H1 (cell line): ENCODE data around the gene PLXNA4. TPM values are rescaled to one million over a fixed set of nuclear protein-coding genes. Genes with fewer than 3 reads are reported as not detected.

Experiments used
- CTCF ChIA-PET: fragments of 300-600 bp; sonication (Branson Sonifier 250); formaldehyde crosslinking; loops from one replicate; lab custom pipeline; 2021; ENCODE audit not compliant: partially characterized antibody; lab: Charles Lee
- POLR2A ChIA-PET: fragments of 300-600 bp; sonication (Branson Sonifier 250); formaldehyde crosslinking; loops from one replicate; lab custom pipeline; 2021; ENCODE audit warnings: inconsistent platforms; ENCODE audit not compliant: partially characterized antibody; lab: Charles Lee
- DNase-seq, 2 experiments: peaks; one replicate each; pipeline versions ENCODE4 v3.0.0 to v3.0.0-alpha.2; 2010 to 2022; ENCODE audit warnings: low spot score in 2 of 2, low read depth in 1 of 2, mixed read lengths in 1 of 2
- FAIRE-seq: peaks from 2 replicates; lab custom pipeline; 2011; peaks lifted over from hg19 to GRCh38; lab: Jason Lieb, UNC
- H2AFZ ChIP-seq: 2 replicates; pipeline ENCODE4 v1.8.1; 2012; ENCODE audit warnings: low read length, inconsistent platforms
- H2AK5ac ChIP-seq: 2 replicates; pipeline ENCODE4 v1.6.1; 2013; ENCODE audit warnings: low read depth, low read length
- H2BK120ac ChIP-seq: replicated peaks from 2 replicates; pipeline ENCODE3; 2013; ENCODE audit warnings: low read depth, low read length, inconsistent platforms
- H2BK12ac ChIP-seq: 2 replicates; pipeline ENCODE4 v1.6.1; 2013; ENCODE audit warnings: low read depth, low read length
- H2BK15ac ChIP-seq: 2 replicates; pipeline ENCODE4 v1.6.1; 2013; ENCODE audit warnings: low read length
- H2BK20ac ChIP-seq: 2 replicates; pipeline ENCODE4 v1.6.1; 2013; ENCODE audit warnings: low read length
- H2BK5ac ChIP-seq: 2 replicates; pipeline ENCODE4 v1.6.1; 2013; ENCODE audit warnings: low read depth, low read length
- H3K14ac ChIP-seq: 2 replicates; pipeline ENCODE4 v1.6.1; 2013; ENCODE audit warnings: inconsistent platforms; ENCODE audit not compliant: insufficient read length
- H3K18ac ChIP-seq: 2 replicates; pipeline ENCODE4 v1.6.1; 2013; ENCODE audit warnings: low read length; ENCODE audit errors: extremely low read depth
- H3K23ac ChIP-seq: 2 replicates; pipeline ENCODE4 v1.6.1; 2013; ENCODE audit warnings: inconsistent platforms; ENCODE audit not compliant: insufficient read length
- H3K23me2 ChIP-seq: 2 replicates; pipeline ENCODE4 v1.6.1; 2013; ENCODE audit warnings: low read depth, low read length
- H3K27ac ChIP-seq: 2 replicates; pipeline ENCODE4 v1.6.1; 2011; ENCODE audit warnings: low read depth, low read length, inconsistent platforms
- H3K27me3 ChIP-seq, 4 experiments: replicated peaks in 1 of 4; 1 replicate in 1 of 4; 2 replicates in 3 of 4; pipeline versions ENCODE4 v1.6.1 to v1.8.1; 2011 to 2013; ENCODE audit warnings: low read length in 3 of 4, mild to moderate bottlenecking in 3 of 4, inconsistent platforms in 2 of 4, mixed read lengths in 2 of 4, moderate library complexity in 1 of 4; ENCODE audit not compliant: control insufficient read depth in 3 of 4, insufficient read depth in 3 of 4; ENCODE audit errors: extremely low read depth in 1 of 4
- H3K36me3 ChIP-seq, 4 experiments: 2 replicates each; pipeline versions ENCODE4 v1.6.1 to v1.8.1; 2011 to 2013; ENCODE audit warnings: mild to moderate bottlenecking in 4 of 4, low read length in 3 of 4, moderate library complexity in 2 of 4, control low read depth in 1 of 4, inconsistent platforms in 1 of 4; ENCODE audit not compliant: insufficient read depth in 4 of 4, control insufficient read depth in 2 of 4
- H3K4ac ChIP-seq: replicated peaks from 2 replicates; pipeline ENCODE3; 2013; ENCODE audit warnings: low read length, low read depth, mixed read lengths, inconsistent platforms; ENCODE audit not compliant: insufficient read length
- H3K4me1 ChIP-seq, 4 experiments: replicated peaks in 1 of 4; 1 replicate in 1 of 4; 2 replicates in 3 of 4; pipeline versions ENCODE4 v1.6.1 to v1.8.1; 2011 to 2013; ENCODE audit warnings: low read length in 3 of 4, inconsistent platforms in 2 of 4, mixed read lengths in 1 of 4; ENCODE audit not compliant: insufficient read depth in 4 of 4, control insufficient read depth in 3 of 4
- H3K4me2 ChIP-seq, 2 experiments: 2 replicates each; pipeline versions ENCODE4 v1.6.1 to v1.8.1; 2011 to 2013; ENCODE audit warnings: low read depth in 2 of 2, low read length in 2 of 2, control low read depth in 1 of 2, inconsistent platforms in 1 of 2, mild to moderate bottlenecking in 1 of 2; ENCODE audit not compliant: insufficient read depth in 1 of 2
- H3K4me3 ChIP-seq, 4 experiments: fragments of 200-600, 300-600 bp in 1 of 4; sonication (generic), shearing (Covaris generic), sonication (Bioruptor Twin) in 1 of 4; 2 replicates each; pipeline versions ENCODE4 v1.5.1 to v1.8.1; 2011 to 2016; ENCODE audit warnings: low read length in 4 of 4, low read depth in 3 of 4, control low read depth in 2 of 4, inconsistent platforms in 2 of 4, mild to moderate bottlenecking in 2 of 4, mixed read lengths in 1 of 4, moderate library complexity in 1 of 4; ENCODE audit not compliant: insufficient read depth in 2 of 4; ENCODE audit errors: extremely low read depth in 1 of 4
- H3K56ac ChIP-seq: replicated peaks from 2 replicates; pipeline ENCODE3; 2013; ENCODE audit warnings: low read depth, mild to moderate bottlenecking, mixed read lengths, low read length, inconsistent platforms; ENCODE audit not compliant: insufficient read length
- H3K79me1 ChIP-seq: 2 replicates; pipeline ENCODE4 v1.6.1; 2013; ENCODE audit warnings: low read depth, low read length, control low read depth
- H3K79me2 ChIP-seq, 2 experiments: 2 replicates each; pipeline versions ENCODE4 v1.6.1 to v1.8.1; 2012 to 2013; ENCODE audit warnings: low read length in 2 of 2, mild to moderate bottlenecking in 2 of 2, inconsistent platforms in 1 of 2; ENCODE audit not compliant: insufficient read depth in 2 of 2, control insufficient read depth in 1 of 2
- H3K9ac ChIP-seq, 4 experiments: replicated peaks in 1 of 4; 1 replicate in 1 of 4; 2 replicates in 3 of 4; pipeline versions ENCODE4 v1.6.1 to v1.8.1; 2011 to 2013; ENCODE audit warnings: low read depth in 3 of 4, low read length in 3 of 4, control low read depth in 2 of 4, mild to moderate bottlenecking in 2 of 4, moderate library complexity in 2 of 4, inconsistent platforms in 1 of 4; ENCODE audit errors: extremely low read depth in 1 of 4
- H3K9me3 ChIP-seq, 2 experiments: 2 replicates each; pipeline versions ENCODE4 v1.6.1 to v1.8.1; 2012 to 2013; ENCODE audit warnings: mild to moderate bottlenecking in 2 of 2, moderate library complexity in 2 of 2, control low read depth in 1 of 2, inconsistent platforms in 1 of 2, low read depth in 1 of 2, low read length in 1 of 2, mixed read lengths in 1 of 2; ENCODE audit not compliant: insufficient read depth in 2 of 2
- H4K20me1 ChIP-seq, 2 experiments: replicated peaks in 1 of 2; 2 replicates each; pipeline versions ENCODE3 to v1.8.1; 2011 to 2013; ENCODE audit warnings: inconsistent platforms in 2 of 2, low read length in 2 of 2, mild to moderate bottlenecking in 1 of 2; ENCODE audit not compliant: insufficient read depth in 2 of 2, control insufficient read depth in 1 of 2
- H4K5ac ChIP-seq: 2 replicates; pipeline ENCODE4 v1.6.1; 2013; ENCODE audit warnings: low read length, low read depth, mixed read lengths, inconsistent platforms; ENCODE audit not compliant: insufficient read length
- H4K8ac ChIP-seq: 2 replicates; pipeline ENCODE4 v1.8.0; 2013; ENCODE audit warnings: mild to moderate bottlenecking, moderate library complexity, low read length, inconsistent platforms; ENCODE audit not compliant: insufficient read depth; ENCODE audit errors: extremely low read depth
- H4K91ac ChIP-seq: replicated peaks from 2 replicates; pipeline ENCODE3; 2013; ENCODE audit warnings: low read length, mixed read lengths, inconsistent platforms; ENCODE audit not compliant: insufficient read length
- CBX5 ChIP-seq: fragments of 300-800, 300-1000 bp; sonication (generic); IDR thresholded peaks from 2 replicates; pipeline ENCODE4 v1.7.1; 2016; ENCODE audit warnings: antibody characterized with exemption, low read length, low read depth
- CBX8 ChIP-seq: fragments of 300-800, 300-1000 bp; sonication (generic); IDR thresholded peaks from 2 replicates; pipeline ENCODE4 v1.7.1; 2016; ENCODE audit warnings: low read depth, low read length, borderline replicate concordance
- GTF2F1 ChIP-seq: IDR thresholded peaks from 2 replicates; pipeline ENCODE4 v1.6.1; 2012; ENCODE audit warnings: low read depth, low read length, improper control_type of control experiment, borderline replicate concordance
- JUN ChIP-seq: IDR thresholded peaks from 2 replicates; pipeline ENCODE4 v1.6.1; 2011; ENCODE audit warnings: low read depth, mild to moderate bottlenecking, improper control_type of control experiment, low read length
- SAP30 ChIP-seq: fragments of 300-600 bp; sonication (generic); IDR thresholded peaks from 2 replicates; pipeline ENCODE4 v1.7.1; 2012; ENCODE audit warnings: low read length, moderate library complexity, mild to moderate bottlenecking, inconsistent platforms; ENCODE audit not compliant: insufficient read depth, insufficient replicate concordance
- WGBS, 2 experiments: shearing (Covaris generic) in 1 of 2; methylation state at CpG; one replicate each; pipeline versions ENCODE4 v1.1.6 to v1.1.7; 2013 to 2015; ENCODE audit warnings: low lambda C conversion rate in 2 of 2, mixed read lengths in 2 of 2, inconsistent platforms in 1 of 2, low coverage in 1 of 2, missing lambda C conversion rate in 1 of 2; ENCODE audit not compliant: insufficient replicate concordance in 2 of 2, insufficient coverage in 1 of 2, insufficient read length in 1 of 2; ENCODE audit errors: extremely low coverage in 1 of 2, missing lambda C conversion rate in 1 of 2; 5-methylcytosine and 5-hydroxymethylcytosine counted together
- polyA plus RNA-seq, 7 experiments: library from polyadenylated mRNA; depleted of rRNA in 3 of 7; stranded (reverse) in 5 of 7; unstranded in 2 of 7; fragments of >200 nt in 5 of 7; fragments of 200-250 nt in 2 of 7; gene quantifications; 1 replicate in 5 of 7; 2 replicates in 1 of 7; 4 replicates in 1 of 7; pipeline versions ENCODE4 v1.2.1 to v1.2.3, GENCODE V29; 2011 to 2013; ENCODE audit warnings: missing spikeins in 2 of 7, mixed read lengths in 2 of 7
- total RNA-seq: library from RNA; stranded (reverse); fragmentation: NEBNext Ultra II Directional; extraction: Animal tissue kit (Norgen Biotek cat#: 25700); gene quantifications from 2 replicates; pipeline ENCODE4 v1.2.1, GENCODE V29; 2021
- TF ChIP-seq, protein P1 (sequence below): IDR thresholded peaks from 2 replicates; pipeline ENCODE4 v1.6.1; 2012; ENCODE audit warnings: inconsistent platforms

PLXNA4 gene
- total and polyA plus RNA-seq, 2 of the 8 experiments (the other 6 are each of a cell fraction or from before 2014, with no cell fraction given) = 0.76 to 0.79 TPM

DNA sequence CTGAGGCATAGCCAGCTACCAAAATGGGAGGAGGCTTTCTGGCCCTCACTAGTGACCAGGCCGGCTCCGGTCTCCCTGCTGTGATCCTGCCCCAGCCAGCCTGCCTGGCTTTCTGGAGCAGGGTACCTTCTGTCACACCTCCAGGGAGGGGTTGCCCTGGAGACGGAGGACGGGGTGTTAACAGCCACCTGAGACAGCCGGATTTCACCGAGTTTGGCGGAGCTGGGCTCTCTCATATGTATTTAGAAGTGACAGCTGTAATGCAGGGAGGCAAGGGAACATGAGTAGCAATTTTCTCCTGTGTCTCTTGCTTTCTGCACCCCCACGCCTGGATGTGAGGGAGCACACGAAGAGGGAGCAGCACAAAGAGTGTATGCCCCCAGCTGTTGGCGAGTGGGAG is 473.3 kb downstream of the PLXNA4 start:
- 88% methylated on average over 10 of the region's 10 CpGs; no CpG with 5 or more reads in 1 of the 2 experiments for WGBS, 2 experiments
- POLR2A ChIA-PET = no interaction called here
- H2AFZ ChIP-seq = no peak overlapping the region

More for the DNA sequence above, 473.3 kb downstream of the PLXNA4 start:
- no peak overlapping the region for H2BK20ac ChIP-seq
- no peaks in the 10 kb centered on the region for H3K36me3 ChIP-seq
- no peak overlapping the region for H3K9ac ChIP-seq
- FAIRE-seq (no peak), DNase-seq (no peak)
- H3K27ac ChIP-seq = no peak overlapping the region
- H4K91ac ChIP-seq = no peak overlapping the region
- H3K4ac ChIP-seq = no peak overlapping the region
- H3K4me1 ChIP-seq = peaks cover 0 to 1% (median under 1%) of the 10 kb centered on the region in 4 experiments; a peak in 1 of 7 replicates
- no peak overlapping the region for H3K14ac ChIP-seq
- no peak overlapping the region for H2BK15ac ChIP-seq
- H4K8ac ChIP-seq = no peak overlapping the region
- H3K4me2 ChIP-seq = no peak overlapping the region
- no peak overlapping the region for H2BK5ac ChIP-seq
- H3K79me2 ChIP-seq = no peaks in the 10 kb centered on the region
- H3K23me2 ChIP-seq = no peaks in the 10 kb centered on the region
- H3K18ac ChIP-seq = no peak overlapping the region
- no peak overlapping the region for H2BK12ac ChIP-seq
- H3K9me3 ChIP-seq = no peaks in the 10 kb centered on the region
- no peak overlapping the region for H2AK5ac ChIP-seq
- no peak overlapping the region for H3K23ac ChIP-seq
- TF ChIP-seq, protein P1, sequence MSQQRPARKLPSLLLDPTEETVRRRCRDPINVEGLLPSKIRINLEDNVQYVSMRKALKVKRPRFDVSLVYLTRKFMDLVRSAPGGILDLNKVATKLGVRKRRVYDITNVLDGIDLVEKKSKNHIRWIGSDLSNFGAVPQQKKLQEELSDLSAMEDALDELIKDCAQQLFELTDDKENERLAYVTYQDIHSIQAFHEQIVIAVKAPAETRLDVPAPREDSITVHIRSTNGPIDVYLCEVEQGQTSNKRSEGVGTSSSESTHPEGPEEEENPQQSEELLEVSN = no peak
- TF ChIP-seq JUN (no peak), CBX5 (no peak), CBX8 (no peak), GTF2F1 (no peak), SAP30 (no peak)
- no peaks in the 10 kb centered on the region for H3K27me3 ChIP-seq
- H3K56ac ChIP-seq = no peak overlapping the region
- no peak overlapping the region for H4K5ac ChIP-seq
- H3K4me3 ChIP-seq = no peak overlapping the region
- no peak overlapping the region for H2BK120ac ChIP-seq
- no peaks in the 10 kb centered on the region for H3K79me1 ChIP-seq
- no peaks in the 10 kb centered on the region for H4K20me1 ChIP-seq
- CTCF ChIA-PET = interaction anchor here (0.9 to 1.4 kb wide), 3 partner anchors 9 to 148 kb away, joined by 3 to 4 read pairs (median 3); no protein-coding TSS in a partner anchor
